ENCODE measurements around the gene COMMD10. TPM values are rescaled to one million over a fixed set of nuclear protein-coding genes. Genes with fewer than 3 reads are reported as not detected.
A peak's percentile ranks its signal among the peaks of the same experiment; 100 is the strongest.

Gene COMMD10
- total and polyA plus RNA-seq, 8 donors, result 3.2 to 72.8 (median 35.4) TPM

GRCh38 chr5:116137544-116138378 is 52.9 kb downstream of the COMMD10 start:
- H3K36me3 ChIP-seq, result peaks cover 0 to 15% (median 9%) of the 10 kb centered on the region in 4 donors
- H3K9me3 ChIP-seq, result no peaks in the 10 kb centered on the region
- no peaks in the 10 kb centered on the region for H3K27me3 ChIP-seq
- intact Hi-C loops (cut with DNase I; ENCODE audit: low total_unique reads), result loop anchor here (5.0 kb wide), 1 partner anchor 435 kb away; the partner anchor contains the start of gene SEMA6A
- H3K4me3 ChIP-seq, result no peak overlapping the region
- peak in 1 of 2 donors; percentile 79 for DNase-seq
- no peak for TF ChIP-seq EP300 (IDR thresholded peaks at IDR 0.05)
- no peak for TF ChIP-seq POLR2A (IDR thresholded peaks at IDR 0.05)
- TF ChIP-seq CTCF (IDR thresholded peaks at IDR 0.05), result peak in 4 of 7 experiments; percentile 42 to 75 (median 56)
- TF ChIP-seq POLR2AphosphoS5 (IDR thresholded peaks at IDR 0.05), result no peak
- no peak overlapping the region for H3K27ac ChIP-seq
- H3K4me1 ChIP-seq, result peaks cover 0 to 12% (median 3%) of the 10 kb centered on the region in 4 donors
- WGBS, 5 donors, result 3 to 11% (median 6%) methylated on average over 4 of the region's 4 CpGs

GRCh38 chr5:116142495-116142894 is 57.7 kb downstream of the COMMD10 start:
- no peaks in the 10 kb centered on the region for H3K27me3 ChIP-seq
- peaks cover 0 to 8% (median 3%) of the 10 kb centered on the region in 4 donors for H3K4me1 ChIP-seq
- DNase-seq, result no peak
- no peak overlapping the region for H3K27ac ChIP-seq
- H3K4me3 ChIP-seq, result no peak overlapping the region
- H3K9me3 ChIP-seq, result no peaks in the 10 kb centered on the region
- intact Hi-C loops (cut with DNase I; ENCODE audit: low total_unique reads), result no loop called here
- H3K36me3 ChIP-seq, result no peaks in the 10 kb centered on the region
- 91 to 96% (median 95%) methylated on average over 3 of the region's 3 CpGs for WGBS, 5 donors
- no peak for TF ChIP-seq POLR2A (IDR thresholded peaks at IDR 0.05)
- TF ChIP-seq EP300 (IDR thresholded peaks at IDR 0.05), result no peak
- TF ChIP-seq POLR2AphosphoS5 (IDR thresholded peaks at IDR 0.05), result no peak
- no peak for TF ChIP-seq CTCF (IDR thresholded peaks at IDR 0.05)

- Histone ChIP-seq H3K4me3 (no peak overlapping the region), H3K36me3 (no peaks in the 10 kb centered on the region), H3K27ac (no peak overlapping the region), H3K27me3 (no peaks in the 10 kb centered on the region), H3K4me1 (no peaks in the 10 kb centered on the region), H3K9me3 (no peaks in the 10 kb centered on the region)
- no peak for TF ChIP-seq EP300 (IDR thresholded peaks at IDR 0.05)
- TF ChIP-seq POLR2A (IDR thresholded peaks at IDR 0.05), result no peak
- no peak for TF ChIP-seq POLR2AphosphoS5 (IDR thresholded peaks at IDR 0.05)
- no peak for TF ChIP-seq CTCF (IDR thresholded peaks at IDR 0.05)
- intact Hi-C loops (cut with DNase I; ENCODE audit: low total_unique reads), result no loop called here
- no peak for DNase-seq
These were observed 59.3 kb downstream of the COMMD10 start for GRCh38 chr5:116144103-116144502.

GRCh38 chr5:116144991-116145390 is 60.2 kb downstream of the COMMD10 start:
- no peak for DNase-seq
- intact Hi-C loops (cut with DNase I; ENCODE audit: low total_unique reads), result no loop called here
- 84 to 95% (median 94%) methylated on average over 2 of the region's 2 CpGs for WGBS, 5 donors
- Histone ChIP-seq H3K4me3 (no peak overlapping the region), H3K4me1 (no peaks in the 10 kb centered on the region), H3K9me3 (no peaks in the 10 kb centered on the region), H3K36me3 (no peaks in the 10 kb centered on the region), H3K27ac (no peak overlapping the region), H3K27me3 (no peaks in the 10 kb centered on the region)
- TF ChIP-seq POLR2AphosphoS5 (IDR thresholded peaks at IDR 0.05) (no peak), EP300 (IDR thresholded peaks at IDR 0.05) (no peak), CTCF (IDR thresholded peaks at IDR 0.05) (no peak), POLR2A (IDR thresholded peaks at IDR 0.05) (no peak)

Data from stomach (tissue), 9 donors.